ENCODE data around the gene CMSS1.

DNA sequence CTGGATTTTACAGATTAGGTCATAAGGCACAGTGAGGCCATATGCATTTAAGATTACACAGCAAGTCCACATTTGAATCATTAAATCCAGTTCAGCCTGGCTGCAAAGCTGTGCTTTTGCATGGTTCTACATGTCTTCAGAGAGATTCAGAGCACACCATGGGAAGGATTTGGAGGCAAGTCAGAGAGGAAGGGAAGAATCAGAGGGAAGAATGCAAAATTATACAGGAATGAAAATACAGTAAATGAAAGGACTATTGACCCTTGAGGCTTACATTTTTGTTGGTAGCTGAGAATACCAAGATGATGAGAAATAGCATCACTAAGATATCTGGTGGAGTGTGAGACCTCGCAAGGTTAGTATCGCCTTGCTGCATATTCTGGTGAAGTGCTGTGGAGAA is 282.8 kb downstream of the CMSS1 start:
- no peak for TF ChIP-seq CTCF (IDR thresholded peaks at IDR 0.05)
- no peak for TF ChIP-seq POLR2A (IDR thresholded peaks at IDR 0.05)
- TF ChIP-seq EP300 (IDR thresholded peaks at IDR 0.05), result no peak
